ENCODE results near the gene FAM110D. TPM values are rescaled to one million over a fixed set of nuclear protein-coding genes. Genes with fewer than 3 reads are reported as not detected.

Gene FAM110D
- polyA plus RNA-seq, 4 donors: 0.50 to 1.2 (median 1.2) TPM

Other genes starting within 250 kb of the FAM110D start
- gene PAFAH2, start 161.0 kb upstream of the FAM110D start, polyA plus RNA-seq (ENCODE audit: insufficient read length in 4 of 4): 10 to 100 TPM in 3 of 4 donors, 1 to 10 TPM in 1; 5.0 to 20.0 (median 17.2) TPM
- gene EXTL1, start 137.3 kb upstream of the FAM110D start, polyA plus RNA-seq (ENCODE audit: insufficient read length in 4 of 4): 1 to 10 TPM; 1.2 to 2.2 (median 1.9) TPM
- 1 to 10 TPM in 3 of 4 donors, under 1 TPM in 1; 0.37 to 5.3 (median 3.6) TPM for gene SLC30A2, start 113.0 kb upstream of the FAM110D start, polyA plus RNA-seq (ENCODE audit: insufficient read length in 4 of 4)
- gene TRIM63, start 91.4 kb upstream of the FAM110D start, polyA plus RNA-seq (ENCODE audit: insufficient read length in 4 of 4): under 1 TPM; 0.07 to 0.98 (median 0.75) TPM
- gene PDIK1L, start 47.3 kb upstream of the FAM110D start, polyA plus RNA-seq (ENCODE audit: insufficient read length in 4 of 4): 10 to 100 TPM; 16.5 to 22.8 (median 19.8) TPM
- gene C1orf232, start 9.9 kb downstream of the FAM110D start, polyA plus RNA-seq (ENCODE audit: insufficient read length in 4 of 4): under 1 TPM in 1 of 4 donors, not detected in 3; 0.56 TPM
- gene ZNF593, start 10.8 kb downstream of the FAM110D start, polyA plus RNA-seq (ENCODE audit: insufficient read length in 4 of 4): 10 to 100 TPM; 10.2 to 20.9 (median 14.4) TPM
- 1 to 10 TPM in 3 of 4 donors, under 1 TPM in 1; 0.74 to 2.0 (median 1.2) TPM for gene ZNF593OS, start 12.8 kb downstream of the FAM110D start, polyA plus RNA-seq (ENCODE audit: insufficient read length in 4 of 4)
- gene CNKSR1, start 18.4 kb downstream of the FAM110D start, polyA plus RNA-seq (ENCODE audit: insufficient read length in 4 of 4): 10 to 100 TPM in 2 of 4 donors, 1 to 10 TPM in 2; 2.1 to 20.9 (median 14.2) TPM
- gene CATSPER4, start 31.5 kb downstream of the FAM110D start, polyA plus RNA-seq (ENCODE audit: insufficient read length in 4 of 4): under 1 TPM in 1 of 4 donors, not detected in 3; 0.12 TPM
- 10 to 100 TPM; 12.8 to 20.4 (median 17.5) TPM for gene CEP85, start 75.1 kb downstream of the FAM110D start, polyA plus RNA-seq (ENCODE audit: insufficient read length in 4 of 4)
- gene SH3BGRL3, start 121.0 kb downstream of the FAM110D start, polyA plus RNA-seq (ENCODE audit: insufficient read length in 4 of 4): 100 to 1,000 TPM in 3 of 4 donors, 10 to 100 TPM in 1; 98.1 to 119 (median 104) TPM
- 10 to 100 TPM; 18.8 to 56.9 (median 33.7) TPM for gene UBXN11, start 147.6 kb downstream of the FAM110D start, polyA plus RNA-seq (ENCODE audit: insufficient read length in 4 of 4)
- gene CD52, start 158.9 kb downstream of the FAM110D start, polyA plus RNA-seq (ENCODE audit: insufficient read length in 4 of 4): 1 to 10 TPM; 2.7 to 6.6 (median 5.2) TPM
- 1 to 10 TPM in 1 of 4 donors, under 1 TPM in 2, not detected in 1; 0.54 to 1.2 (median 0.98) TPM for gene CRYBG2, start 195.1 kb downstream of the FAM110D start, polyA plus RNA-seq (ENCODE audit: insufficient read length in 4 of 4)
- gene ZNF683, start 213.7 kb downstream of the FAM110D start, polyA plus RNA-seq (ENCODE audit: insufficient read length in 4 of 4): not detected

Data from left renal pelvis (tissue), 4 donors.